Measurements from ENCODE around the gene S100A14. TPM values are rescaled to one million over a fixed set of nuclear protein-coding genes. Genes with fewer than 3 reads are reported as not detected.
A peak's percentile ranks its signal among the peaks of the same experiment; 100 is the strongest.

S100A14 gene
- total RNA-seq, 1 donor from 2014 or later: 1,221 TPM

GRCh38 chr1:153606194-153606593 lies 9.9 kb downstream of the S100A14 start:
- DNase-seq (ENCODE audit: low read depth): no peak
- no peak for TF ChIP-seq CTCF (IDR thresholded peaks at IDR 0.05; ENCODE audit: insufficient read depth, low read length, severe bottlenecking)
- Histone ChIP-seq H3K27me3 (ENCODE audit: control insufficient read depth, insufficient read depth, low read length) (no peaks in the 10 kb centered on the region), H3K36me3 (ENCODE audit: control insufficient read depth, insufficient read depth, low read length) (peaks cover 29% of the 10 kb centered on the region), H3K4me3 (ENCODE audit: low read depth, low read length) (no peak overlapping the region)
- no peak for FAIRE-seq

DNA sequence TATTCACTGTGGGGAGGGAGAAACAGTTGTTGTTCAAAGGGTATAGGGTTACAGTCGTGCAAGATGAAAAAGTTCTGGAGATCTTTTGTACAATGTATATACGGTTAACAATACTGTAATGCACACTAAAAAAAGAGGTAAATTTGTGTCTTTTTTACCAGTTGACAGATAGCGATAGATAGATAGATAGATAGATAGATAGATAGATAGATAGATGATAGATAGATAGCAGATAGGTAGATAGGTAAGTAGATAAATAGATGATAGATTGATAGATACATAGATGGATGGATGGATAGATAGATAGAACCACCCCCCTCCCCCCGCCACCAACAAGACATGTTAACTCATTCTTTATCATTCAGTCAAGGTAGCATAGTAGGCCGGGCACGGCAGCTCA lies 13.4 kb downstream of the S100A14 start:
- Histone ChIP-seq H3K36me3 (ENCODE audit: control insufficient read depth, insufficient read depth, low read length) (peaks cover 17% of the 10 kb centered on the region), H3K4me3 (ENCODE audit: low read depth, low read length) (no peak overlapping the region), H3K27me3 (ENCODE audit: control insufficient read depth, insufficient read depth, low read length) (no peaks in the 10 kb centered on the region)
- DNase-seq (ENCODE audit: low read depth): no peak
- FAIRE-seq: no peak
- TF ChIP-seq CTCF (IDR thresholded peaks at IDR 0.05; ENCODE audit: insufficient read depth, low read length, severe bottlenecking): no peak

DNA sequence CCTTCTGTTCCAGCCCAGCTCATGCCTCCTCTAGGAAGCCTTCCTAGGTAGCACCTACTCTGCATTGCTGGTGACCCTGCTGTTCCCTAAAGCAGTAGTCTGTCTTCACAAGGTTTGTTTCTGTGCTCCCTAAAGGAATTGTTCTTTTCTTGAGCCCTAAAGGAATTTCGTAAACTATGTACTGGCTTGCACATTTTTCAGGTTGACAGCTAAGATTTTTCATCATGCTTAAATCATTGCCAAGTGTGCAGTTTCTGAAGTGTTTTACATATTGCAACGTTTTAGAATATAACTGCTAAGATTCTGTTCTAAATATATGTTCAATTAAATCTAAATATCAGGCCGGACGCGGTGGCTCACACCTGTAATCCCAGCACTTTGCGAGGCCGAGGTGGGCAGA lies 16.3 kb downstream of the S100A14 start:
- no peak for TF ChIP-seq CTCF (IDR thresholded peaks at IDR 0.05; ENCODE audit: insufficient read depth, low read length, severe bottlenecking)
- Histone ChIP-seq H3K27me3 (ENCODE audit: control insufficient read depth, insufficient read depth, low read length) (no peaks in the 10 kb centered on the region), H3K36me3 (ENCODE audit: control insufficient read depth, insufficient read depth, low read length) (no peaks in the 10 kb centered on the region), H3K4me3 (ENCODE audit: low read depth, low read length) (no peak overlapping the region)
- no peak for DNase-seq (ENCODE audit: low read depth)
- FAIRE-seq: no peak

- no peak for FAIRE-seq
- DNase-seq (ENCODE audit: low read depth): peak; percentile 32
- no peak for TF ChIP-seq CTCF (IDR thresholded peaks at IDR 0.05; ENCODE audit: insufficient read depth, low read length, severe bottlenecking)
- H3K36me3 ChIP-seq (ENCODE audit: control insufficient read depth, insufficient read depth, low read length): no peaks in the 10 kb centered on the region
- H3K4me3 ChIP-seq (ENCODE audit: low read depth, low read length): no peak overlapping the region
- H3K27me3 ChIP-seq (ENCODE audit: control insufficient read depth, insufficient read depth, low read length): no peaks in the 10 kb centered on the region
Observed at GRCh38 chr1:153598309-153599172, 17.6 kb downstream of the S100A14 start.

GRCh38 chr1:153597206-153597605 lies 18.9 kb downstream of the S100A14 start:
- H3K36me3 ChIP-seq (ENCODE audit: control insufficient read depth, insufficient read depth, low read length): no peaks in the 10 kb centered on the region
- no peak overlapping the region for H3K4me3 ChIP-seq (ENCODE audit: low read depth, low read length)
- no peak for FAIRE-seq
- DNase-seq (ENCODE audit: low read depth): peak; percentile 84
- no peaks in the 10 kb centered on the region for H3K27me3 ChIP-seq (ENCODE audit: control insufficient read depth, insufficient read depth, low read length)
- TF ChIP-seq CTCF (IDR thresholded peaks at IDR 0.05; ENCODE audit: insufficient read depth, low read length, severe bottlenecking): no peak

GRCh38 chr1:153592748-153593147 lies 23.4 kb downstream of the S100A14 start:
- no peak overlapping the region for H3K4me3 ChIP-seq (ENCODE audit: low read depth, low read length)
- H3K36me3 ChIP-seq (ENCODE audit: control insufficient read depth, insufficient read depth, low read length): no peaks in the 10 kb centered on the region
- no peak for DNase-seq (ENCODE audit: low read depth)
- no peak for TF ChIP-seq CTCF (IDR thresholded peaks at IDR 0.05; ENCODE audit: insufficient read depth, low read length, severe bottlenecking)
- no peak for FAIRE-seq
- H3K27me3 ChIP-seq (ENCODE audit: control insufficient read depth, insufficient read depth, low read length): no peaks in the 10 kb centered on the region
